IPS DF 19.7 (cell line): ENCODE measurements around the gene KLF7.

Experiments used
- DNase-seq: peaks from one replicate; pipeline ENCODE4 v3.0.0-alpha.2; 2013; ENCODE audit warnings: low read depth, low spot score

Gene KLF7

DNA sequence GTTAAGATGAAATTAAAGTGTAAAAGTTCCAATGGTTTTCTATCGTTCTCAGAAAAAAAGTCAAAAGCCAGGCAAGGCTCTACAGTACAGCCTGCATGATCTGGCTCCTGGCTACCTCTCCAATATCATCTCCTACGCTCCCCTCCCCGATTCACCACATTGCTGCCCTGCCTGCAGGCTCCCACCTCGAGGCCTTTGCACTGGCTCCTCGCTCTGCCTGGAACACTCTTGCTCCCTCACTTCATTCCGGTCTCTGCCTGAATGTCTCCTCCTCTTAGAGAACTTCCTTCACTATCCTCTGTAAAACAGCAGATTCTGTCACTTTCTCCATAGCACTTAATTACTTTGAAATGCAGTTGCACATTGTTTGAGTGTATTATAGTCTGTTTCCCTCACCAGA lies 72.5 kb downstream of the KLF7 start:
- DNase-seq, result peak; percentile 54

GRCh38 chr2:207092818-207093217 lies 72.9 kb downstream of the KLF7 start:
- DNase-seq, result no peak

GRCh38 chr2:207091928-207092327 lies 73.8 kb downstream of the KLF7 start:
- DNase-seq, result no peak

DNA sequence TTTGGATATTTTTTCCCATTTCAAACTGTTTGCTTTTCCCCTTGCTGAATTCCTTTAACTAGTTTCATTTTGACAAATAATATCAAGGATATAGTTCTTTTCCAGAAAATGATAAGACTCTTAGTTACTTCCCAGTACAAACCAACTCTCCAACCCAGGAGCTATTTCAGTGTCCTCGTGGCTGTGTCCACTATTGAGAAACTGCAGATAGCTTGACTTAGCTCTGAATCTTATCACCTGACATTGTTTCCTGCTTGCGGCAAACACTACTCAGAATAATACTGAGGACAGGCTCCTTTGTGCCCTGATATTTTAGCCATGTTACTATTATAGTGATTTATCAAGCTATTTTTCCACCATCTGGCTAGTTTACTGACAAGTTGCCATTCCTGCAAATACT lies 74.6 kb downstream of the KLF7 start:
- no peak for DNase-seq

GRCh38 chr2:207090389-207090788 lies 75.4 kb downstream of the KLF7 start:
- DNase-seq, result no peak

- DNase-seq, result no peak
Measured at GRCh38 chr2:207088839-207089238, 76.9 kb downstream of the KLF7 start.

DNA sequence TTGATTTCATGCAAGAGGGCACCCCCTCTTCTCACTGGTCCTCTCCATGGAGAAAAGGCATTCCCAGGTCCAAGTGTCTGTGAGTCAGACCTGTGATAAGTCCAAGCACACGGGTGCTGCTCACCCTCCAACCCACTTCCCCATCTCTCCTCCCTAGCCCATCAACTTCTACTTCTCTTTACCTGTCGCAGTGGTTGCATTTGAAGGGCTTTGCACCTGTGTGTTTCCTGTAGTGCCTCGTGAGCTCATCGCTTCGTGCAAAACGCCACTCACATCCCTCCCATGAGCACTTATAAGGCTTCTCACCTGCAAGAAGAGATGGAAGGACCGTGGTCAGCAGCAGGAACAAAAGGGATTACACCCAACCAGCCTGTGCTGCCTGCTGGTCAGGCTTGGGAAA lies 77.5 kb downstream of the KLF7 start:
- no peak for DNase-seq

DNA sequence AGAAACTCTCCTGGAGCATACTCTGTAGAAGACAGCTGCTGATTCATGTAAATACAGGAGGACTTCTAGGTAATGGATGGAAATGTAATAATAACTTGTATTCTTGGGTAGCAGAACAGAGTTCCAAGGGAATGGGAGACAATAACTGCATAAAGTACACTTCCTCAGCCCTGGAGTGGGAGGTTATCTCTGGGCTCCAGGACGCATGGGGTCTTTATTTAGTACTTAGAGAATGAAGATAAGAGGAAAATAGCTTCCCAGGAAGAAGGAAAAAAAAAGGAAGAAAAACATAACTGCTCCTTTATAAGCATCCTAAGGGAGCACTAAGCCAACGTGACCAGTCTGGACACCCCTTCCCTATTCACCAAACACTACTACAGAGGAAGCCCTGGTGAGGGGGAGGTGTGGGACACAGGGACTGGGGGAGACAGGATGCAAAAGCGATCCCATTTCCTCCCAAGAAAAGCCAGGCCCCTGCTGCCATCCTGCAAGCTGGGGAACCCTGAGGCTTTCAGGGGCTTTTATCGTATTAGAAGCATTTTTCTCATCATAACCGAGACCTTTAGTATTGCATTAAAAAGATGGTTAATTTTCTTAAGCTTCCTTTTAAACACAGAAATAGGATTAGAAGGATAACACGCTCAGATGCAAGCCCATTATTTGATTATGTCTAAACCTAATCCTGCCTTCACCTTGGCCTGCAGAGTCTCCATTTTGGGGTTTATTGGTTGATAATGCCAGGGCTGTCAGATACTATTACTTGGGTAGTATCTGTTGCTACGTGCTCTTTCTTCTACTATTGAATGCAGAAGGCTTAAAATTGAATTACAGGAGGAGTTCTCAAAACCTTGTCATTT lies 78.5 kb downstream of the KLF7 start:
- DNase-seq, result no peak

- no peak for DNase-seq
Measured at GRCh38 chr2:207086136-207086535, 79.6 kb downstream of the KLF7 start.

- no peak for DNase-seq
Measured at GRCh38 chr2:207085110-207085509, 80.6 kb downstream of the KLF7 start.

- no peak for DNase-seq
Measured at GRCh38 chr2:207083361-207084110, 82.2 kb downstream of the KLF7 start.

GRCh38 chr2:207082619-207083018 lies 83.1 kb downstream of the KLF7 start:
- no peak for DNase-seq

- DNase-seq, result no peak
Measured at GRCh38 chr2:207078186-207078798, 87.5 kb downstream of the KLF7 start.

DNA sequence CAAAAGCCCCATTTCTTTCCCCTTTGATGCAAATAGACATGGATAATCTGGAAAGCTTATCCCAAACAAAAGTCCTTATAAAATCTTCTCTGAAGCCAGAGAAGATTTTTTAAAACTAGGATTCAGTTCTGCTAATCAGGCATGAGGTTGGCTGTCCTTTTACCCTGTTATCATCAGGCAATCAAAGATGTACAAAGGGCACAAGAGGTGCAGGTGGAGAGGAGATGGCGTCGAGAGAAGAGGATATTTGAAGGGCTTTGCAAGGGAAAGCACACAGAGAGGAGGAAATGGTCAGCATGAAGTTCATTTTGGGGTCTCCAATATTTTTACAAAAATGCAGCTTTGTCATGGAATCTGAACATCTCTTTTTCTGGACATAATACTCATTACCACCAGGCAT lies 88.5 kb downstream of the KLF7 start:
- no peak for DNase-seq

- no peak for DNase-seq
Measured at GRCh38 chr2:207075456-207075855, 90.3 kb downstream of the KLF7 start.

DNA sequence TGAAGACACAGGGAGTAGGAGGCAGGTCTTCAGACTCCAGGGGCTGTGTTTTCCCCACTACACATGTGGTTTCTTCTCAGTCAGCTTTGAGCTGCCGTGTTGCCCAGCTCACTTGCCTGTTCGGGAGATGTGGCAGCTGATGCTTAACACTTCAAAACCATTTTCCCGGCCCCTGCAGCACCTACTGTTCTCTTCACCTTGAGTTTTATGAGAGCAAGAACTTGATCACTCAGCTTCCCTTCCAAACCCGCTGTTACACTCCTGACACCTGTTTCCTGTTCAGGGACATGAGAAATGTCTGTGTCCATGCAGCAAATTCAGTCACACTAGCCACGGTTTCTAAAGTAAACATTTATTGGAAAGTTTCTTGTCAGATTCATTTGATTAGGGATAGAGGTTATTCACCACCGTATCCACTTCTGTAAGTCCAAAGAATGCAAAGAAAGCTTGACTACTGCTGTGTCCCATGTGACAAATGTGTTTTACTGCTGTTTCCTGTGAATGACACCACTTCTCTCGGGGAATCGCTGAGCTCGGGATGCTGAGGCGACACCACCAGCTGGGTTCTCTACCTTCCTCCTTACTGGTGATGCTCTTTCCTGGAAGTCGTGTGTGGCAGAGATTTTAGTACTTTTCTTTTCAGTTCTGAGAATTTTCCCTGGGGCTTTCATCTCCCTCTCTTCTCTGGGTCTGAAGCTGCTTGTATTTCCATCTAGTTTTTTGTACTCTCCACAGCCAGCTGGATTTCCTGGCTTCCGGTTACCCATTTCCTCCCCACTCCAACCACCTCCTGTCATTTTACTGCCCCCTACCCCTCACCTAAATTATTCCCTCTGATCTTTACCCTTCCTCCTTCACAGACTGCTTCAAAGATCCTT lies 91.7 kb downstream of the KLF7 start:
- no peak for DNase-seq

DNA sequence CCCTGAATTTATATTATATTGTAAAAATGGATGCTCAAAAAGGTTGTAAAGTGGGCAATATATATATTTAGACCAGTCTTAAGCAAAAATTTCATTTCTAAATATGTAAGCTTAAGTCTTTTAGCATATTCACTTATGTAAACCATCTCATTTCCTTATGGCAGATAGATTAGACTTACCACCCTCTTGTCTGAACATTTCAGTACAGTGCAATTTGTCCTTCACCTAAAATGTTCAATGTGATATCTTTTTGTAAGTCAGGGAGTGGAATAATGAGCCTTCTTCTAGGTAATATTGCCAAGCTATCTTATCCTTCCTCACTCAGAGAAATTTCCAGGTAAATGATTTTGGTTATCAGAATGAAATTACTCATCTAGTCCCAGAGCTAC lies 92.3 kb downstream of the KLF7 start:
- no peak for DNase-seq

DNA sequence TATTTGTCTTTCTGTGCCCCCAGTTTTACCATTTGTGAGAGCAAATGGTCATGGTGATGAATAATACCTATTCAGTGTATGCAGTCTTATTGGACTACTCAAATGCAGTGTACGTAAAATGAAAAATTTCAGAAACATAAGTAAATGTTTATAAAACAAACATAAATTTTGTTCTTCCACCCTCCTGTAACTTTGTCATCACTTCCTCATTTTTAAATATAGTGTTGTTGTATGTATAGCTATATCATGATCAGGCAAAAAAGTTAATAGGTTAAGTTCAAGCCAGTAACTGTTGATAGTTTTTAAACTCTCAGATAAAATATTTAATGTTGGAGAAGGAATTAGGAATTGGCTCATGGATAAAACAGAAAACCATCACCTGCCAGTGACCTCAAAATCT lies 93.2 kb downstream of the KLF7 start:
- DNase-seq, result no peak

- no peak for DNase-seq
Measured at GRCh38 chr2:207071820-207072219, 93.9 kb downstream of the KLF7 start.

- no peak for DNase-seq
Measured at GRCh38 chr2:207067473-207067872, 98.3 kb downstream of the KLF7 start.

GRCh38 chr2:207066791-207067460 lies 98.8 kb downstream of the KLF7 start:
- DNase-seq, result no peak
